Activated naive CD4-positive, alpha-beta T cell treated with anti-CD3 and anti-CD28 coated beads, Interleukin-2, amount 50 U/mL, for 24 hours (primary cell): ENCODE data around the gene NOS2.
"Not testable (repeated sequence)": the region's sequence is repeated elsewhere in the genome, so short reads cannot be mapped to it uniquely, and the experiment has no call there.

Source experiments
- H3K27ac Mint-ChIP-seq: one replicate; pipeline ENCODE4 v1.8.0; 2021; ENCODE audit warnings: mild to moderate bottlenecking, mixed read lengths
- H3K27me3 Mint-ChIP-seq: one replicate; pipeline ENCODE4 v1.8.0; 2021; ENCODE audit warnings: mixed read lengths
- H3K36me3 Mint-ChIP-seq: one replicate; pipeline ENCODE4 v1.8.0; 2021; ENCODE audit warnings: mixed read lengths
- H3K4me1 Mint-ChIP-seq: one replicate; pipeline ENCODE4 v1.8.0; 2021; ENCODE audit warnings: mixed read lengths
- H3K4me3 Mint-ChIP-seq: one replicate; pipeline ENCODE4 v1.8.0; 2021; ENCODE audit warnings: mild to moderate bottlenecking, mixed read lengths
- H3K9me3 Mint-ChIP-seq: one replicate; pipeline ENCODE4 v1.8.0; 2021; ENCODE audit warnings: mixed read lengths

Gene NOS2

GRCh38 chr17:27756467-27757371 is 43.6 kb downstream of the NOS2 start:
- H3K27me3 Mint-ChIP-seq: no peaks in the 10 kb centered on the region
- H3K27ac Mint-ChIP-seq: no peak overlapping the region
- H3K4me1 Mint-ChIP-seq: no peaks in the 10 kb centered on the region
- H3K9me3 Mint-ChIP-seq: no peaks in the 10 kb centered on the region
- H3K36me3 Mint-ChIP-seq: no peaks in the 10 kb centered on the region
- H3K4me3 Mint-ChIP-seq: no peak overlapping the region

- H3K4me1 Mint-ChIP-seq: no peaks in the 10 kb centered on the region
- no peak overlapping the region for H3K27ac Mint-ChIP-seq
- no peaks in the 10 kb centered on the region for H3K27me3 Mint-ChIP-seq
- no peaks in the 10 kb centered on the region for H3K36me3 Mint-ChIP-seq
- no peaks in the 10 kb centered on the region for H3K9me3 Mint-ChIP-seq
- H3K4me3 Mint-ChIP-seq: no peak overlapping the region
These were observed 44.4 kb downstream of the NOS2 start for GRCh38 chr17:27755706-27756466.

- no peaks in the 10 kb centered on the region for H3K9me3 Mint-ChIP-seq
- no peaks in the 10 kb centered on the region for H3K4me1 Mint-ChIP-seq
- H3K4me3 Mint-ChIP-seq: no peak overlapping the region
- no peaks in the 10 kb centered on the region for H3K36me3 Mint-ChIP-seq
- no peaks in the 10 kb centered on the region for H3K27me3 Mint-ChIP-seq
- H3K27ac Mint-ChIP-seq: no peak overlapping the region
These were observed 45.8 kb downstream of the NOS2 start for GRCh38 chr17:27754549-27754948.

GRCh38 chr17:27753726-27754125 is 46.6 kb downstream of the NOS2 start:
- H3K36me3 Mint-ChIP-seq, H3K9me3 Mint-ChIP-seq, H3K4me1 Mint-ChIP-seq, H3K27me3 Mint-ChIP-seq, H3K27ac Mint-ChIP-seq, H3K4me3 Mint-ChIP-seq: not testable (repeated sequence)

GRCh38 chr17:27752831-27753619 is 47.3 kb downstream of the NOS2 start:
- H3K4me3 Mint-ChIP-seq, H3K9me3 Mint-ChIP-seq, H3K27me3 Mint-ChIP-seq, H3K27ac Mint-ChIP-seq, H3K4me1 Mint-ChIP-seq, H3K36me3 Mint-ChIP-seq: not testable (repeated sequence)

- Mint-ChIP-seq H3K4me1 (no peaks in the 10 kb centered on the region), H3K27ac (no peak overlapping the region), H3K27me3 (no peaks in the 10 kb centered on the region), H3K4me3 (no peak overlapping the region), H3K9me3 (no peaks in the 10 kb centered on the region), H3K36me3 (no peaks in the 10 kb centered on the region)
These were observed 48.5 kb downstream of the NOS2 start for GRCh38 chr17:27751622-27752490.

GRCh38 chr17:27751166-27751565 is 49.2 kb downstream of the NOS2 start:
- Mint-ChIP-seq H3K9me3 (no peaks in the 10 kb centered on the region), H3K4me1 (no peaks in the 10 kb centered on the region), H3K4me3 (no peak overlapping the region), H3K27me3 (no peaks in the 10 kb centered on the region), H3K36me3 (no peaks in the 10 kb centered on the region), H3K27ac (no peak overlapping the region)

GRCh38 chr17:27749562-27750150 is 50.7 kb downstream of the NOS2 start:
- not testable (repeated sequence) for H3K27ac Mint-ChIP-seq, H3K27me3 Mint-ChIP-seq, H3K4me1 Mint-ChIP-seq, H3K4me3 Mint-ChIP-seq, H3K36me3 Mint-ChIP-seq, H3K9me3 Mint-ChIP-seq

- H3K4me1 Mint-ChIP-seq: no peaks in the 10 kb centered on the region
- H3K36me3 Mint-ChIP-seq: no peaks in the 10 kb centered on the region
- no peaks in the 10 kb centered on the region for H3K27me3 Mint-ChIP-seq
- no peaks in the 10 kb centered on the region for H3K9me3 Mint-ChIP-seq
- no peak overlapping the region for H3K27ac Mint-ChIP-seq
- H3K4me3 Mint-ChIP-seq: no peak overlapping the region
These were observed 51.9 kb downstream of the NOS2 start for GRCh38 chr17:27748360-27748825.

- H3K4me3 Mint-ChIP-seq: no peak overlapping the region
- no peaks in the 10 kb centered on the region for H3K4me1 Mint-ChIP-seq
- no peaks in the 10 kb centered on the region for H3K36me3 Mint-ChIP-seq
- H3K27me3 Mint-ChIP-seq: no peaks in the 10 kb centered on the region
- no peak overlapping the region for H3K27ac Mint-ChIP-seq
- H3K9me3 Mint-ChIP-seq: no peaks in the 10 kb centered on the region
These were observed 52.6 kb downstream of the NOS2 start for GRCh38 chr17:27747462-27748359.

GRCh38 chr17:27746881-27747280 is 53.4 kb downstream of the NOS2 start:
- Mint-ChIP-seq H3K4me1 (no peaks in the 10 kb centered on the region), H3K4me3 (no peak overlapping the region), H3K36me3 (no peaks in the 10 kb centered on the region), H3K27me3 (no peaks in the 10 kb centered on the region), H3K27ac (no peak overlapping the region), H3K9me3 (no peaks in the 10 kb centered on the region)

- not testable (repeated sequence) for H3K36me3 Mint-ChIP-seq, H3K9me3 Mint-ChIP-seq, H3K4me3 Mint-ChIP-seq, H3K27ac Mint-ChIP-seq, H3K4me1 Mint-ChIP-seq, H3K27me3 Mint-ChIP-seq
These were observed 54.0 kb downstream of the NOS2 start for GRCh38 chr17:27746320-27746719.

GRCh38 chr17:27745207-27745830 is 55.0 kb downstream of the NOS2 start:
- not testable (repeated sequence) for H3K9me3 Mint-ChIP-seq, H3K36me3 Mint-ChIP-seq, H3K4me3 Mint-ChIP-seq, H3K27me3 Mint-ChIP-seq, H3K4me1 Mint-ChIP-seq, H3K27ac Mint-ChIP-seq
